Renal pelvis (tissue), 4 donors: ENCODE measurements around the gene TAF1A. TPM values are rescaled to one million over a fixed set of nuclear protein-coding genes. Genes with fewer than 3 reads are reported as not detected.
A peak's percentile ranks its signal among the peaks of the same experiment; 100 is the strongest.

Experiments used
- DNase-seq: peaks from one replicate; pipeline ENCODE4 v3.0.0-alpha.2; 2013
- polyA plus RNA-seq, 3 donors: library from polyadenylated mRNA; unstranded; fragments of 120-200 nt; gene quantifications; one replicate each; pipeline ENCODE4 v1.2.1, GENCODE V29; 2013; ENCODE audit not compliant: insufficient read length in 3 of 3

Gene TAF1A
- polyA plus RNA-seq, 3 donors: 13.7 to 20.1 (median 17.4) TPM

DNA sequence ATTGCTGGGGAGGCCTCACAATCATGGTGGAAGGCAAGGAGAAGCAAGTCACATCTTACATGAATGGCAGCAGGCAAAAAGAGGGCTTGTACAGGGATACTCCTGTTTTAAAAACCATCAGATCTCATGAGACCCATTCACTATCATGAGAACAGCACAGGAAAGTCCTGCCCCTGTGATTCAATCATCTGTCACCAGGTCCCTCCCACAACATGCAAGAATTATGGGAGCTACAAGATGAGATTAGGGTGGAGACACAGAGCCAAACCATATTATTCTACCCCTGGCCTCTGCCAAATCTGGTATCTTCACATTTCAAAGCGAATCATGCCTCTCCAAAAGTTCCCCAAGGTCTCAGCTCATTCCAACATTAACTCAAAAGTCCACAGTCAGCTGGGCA lies 17.0 kb upstream of the TAF1A start:
- DNase-seq: no peak

DNA sequence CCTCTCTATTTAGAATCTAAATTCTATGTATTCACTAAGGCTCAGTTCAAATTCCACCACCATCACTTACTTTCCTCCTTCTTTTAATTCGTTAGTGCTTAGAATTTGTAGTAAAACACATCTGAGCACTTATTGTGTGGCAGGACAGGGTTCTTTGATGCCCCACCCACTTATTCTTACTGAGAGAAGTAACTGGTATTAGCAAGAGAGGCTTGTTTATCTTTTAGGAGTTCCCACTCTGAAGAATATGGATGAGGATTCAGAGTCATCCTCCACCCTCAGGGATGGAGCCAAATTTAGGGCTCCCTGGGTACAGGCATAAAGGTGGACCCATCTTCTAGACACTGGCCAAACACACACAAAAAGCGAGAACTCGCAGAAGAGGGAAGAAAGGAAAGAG lies 11.5 kb upstream of the TAF1A start:
- no peak for DNase-seq

DNA sequence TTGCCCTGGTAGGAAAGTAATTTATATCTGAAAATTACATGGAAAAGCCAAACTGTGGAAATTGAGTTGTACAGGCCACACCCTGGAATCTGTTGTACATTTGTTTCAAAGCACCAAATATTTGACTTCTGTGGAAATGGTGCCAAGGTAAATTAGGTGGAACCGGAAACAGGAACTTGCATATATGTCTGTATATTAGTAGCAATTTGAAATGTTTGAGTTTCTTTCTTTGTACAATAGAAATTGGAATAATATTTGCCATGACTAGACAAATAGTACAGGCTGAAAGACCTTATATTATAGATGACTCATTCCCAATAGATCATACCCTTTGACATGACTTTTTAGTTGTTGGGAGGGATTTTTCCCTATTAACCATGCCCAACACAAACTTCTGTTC lies 10.5 kb upstream of the TAF1A start:
- no peak for DNase-seq

DNA sequence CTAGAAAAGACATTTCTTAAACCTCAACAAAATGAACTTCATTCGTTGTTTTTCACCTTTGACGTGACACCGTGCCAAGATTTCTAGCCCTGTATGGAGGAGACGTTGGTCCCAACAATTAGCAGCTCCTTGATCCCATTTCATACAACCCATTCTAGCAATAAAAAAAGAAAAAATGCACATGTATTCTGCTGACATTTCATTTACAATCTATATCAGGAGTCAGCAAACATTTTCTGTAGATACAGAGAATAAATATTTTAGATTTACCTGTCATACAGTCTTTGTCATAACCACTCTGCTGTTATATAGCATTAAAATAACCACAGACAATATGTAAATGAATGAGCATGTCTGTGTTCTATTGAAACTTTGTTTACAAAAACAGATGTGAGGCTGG lies 7.0 kb upstream of the TAF1A start:
- no peak for DNase-seq

DNA sequence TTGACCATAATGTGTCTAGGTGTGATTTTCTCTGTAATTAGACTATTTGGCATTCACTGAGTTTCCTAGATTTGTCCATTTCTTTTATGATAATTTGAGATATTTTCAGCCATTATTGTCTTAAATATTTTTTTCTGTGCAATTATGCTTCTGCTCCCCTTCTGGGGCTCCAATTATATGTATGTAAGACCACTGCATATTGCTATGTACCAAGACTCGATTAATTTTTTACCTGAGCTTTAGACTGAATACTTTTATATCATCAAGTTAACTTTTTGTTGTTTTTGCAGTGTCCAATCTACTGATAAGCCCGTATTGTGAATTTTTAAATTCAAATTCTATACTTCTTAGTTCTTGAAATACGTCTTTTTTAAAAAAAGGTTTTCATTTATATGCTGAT lies 5.1 kb upstream of the TAF1A start:
- no peak for DNase-seq

- DNase-seq: no peak
Measured at GRCh38 chr1:222592171-222592570, 2.4 kb upstream of the TAF1A start.

DNA sequence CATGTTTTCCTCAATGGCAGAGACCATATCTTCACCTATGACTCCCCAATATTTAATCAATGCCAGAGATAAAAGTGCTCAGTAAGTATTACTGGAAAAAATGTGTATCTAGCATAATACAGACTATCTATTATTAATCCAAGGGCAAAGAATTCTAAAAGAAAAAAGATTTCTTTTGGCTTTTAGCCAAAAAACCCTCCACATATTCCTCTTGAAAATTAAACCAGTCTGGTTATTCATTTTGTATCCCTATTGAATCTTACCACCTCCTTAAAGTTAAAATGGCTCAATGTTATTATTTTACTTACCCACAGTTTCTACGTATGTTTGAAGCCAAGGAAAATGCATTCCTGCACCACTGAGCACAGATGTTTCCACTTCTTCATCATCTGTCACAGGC lies 1.6 kb downstream of the TAF1A start:
- DNase-seq: no peak

GRCh38 chr1:222586842-222587241 lies 2.9 kb downstream of the TAF1A start:
- DNase-seq: no peak

GRCh38 chr1:222583079-222583478 lies 6.7 kb downstream of the TAF1A start:
- no peak for DNase-seq

DNA sequence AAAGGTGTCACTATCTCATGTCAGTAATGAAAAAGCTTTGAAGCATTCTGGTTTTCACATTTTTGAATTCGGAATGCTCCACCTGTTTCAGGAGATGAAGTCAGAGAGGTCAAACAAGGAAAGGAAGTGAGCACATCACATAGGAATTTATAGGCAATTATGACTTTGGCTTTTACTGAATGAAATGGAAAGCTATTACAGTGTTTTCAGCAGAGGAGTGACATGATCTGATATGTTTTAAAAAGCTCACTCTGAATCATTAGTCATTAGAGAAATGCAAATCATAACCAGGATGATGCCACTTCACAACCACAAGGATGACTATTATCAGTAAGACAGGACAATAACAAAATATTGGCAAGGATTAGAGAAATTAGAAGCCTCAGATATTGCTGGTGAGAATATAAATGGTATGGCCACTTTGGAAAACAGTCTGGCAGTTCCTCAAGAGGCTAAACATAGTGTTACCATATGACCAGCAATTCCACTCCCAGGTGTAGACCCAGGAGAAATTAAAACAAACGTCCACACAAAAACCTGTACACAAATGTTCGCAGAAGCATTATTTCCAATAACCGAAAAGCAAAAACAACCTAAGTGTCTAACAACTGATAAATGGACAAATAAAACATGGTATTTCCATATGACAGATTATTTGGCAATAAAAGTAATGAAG lies 7.5 kb downstream of the TAF1A start:
- DNase-seq: no peak

DNA sequence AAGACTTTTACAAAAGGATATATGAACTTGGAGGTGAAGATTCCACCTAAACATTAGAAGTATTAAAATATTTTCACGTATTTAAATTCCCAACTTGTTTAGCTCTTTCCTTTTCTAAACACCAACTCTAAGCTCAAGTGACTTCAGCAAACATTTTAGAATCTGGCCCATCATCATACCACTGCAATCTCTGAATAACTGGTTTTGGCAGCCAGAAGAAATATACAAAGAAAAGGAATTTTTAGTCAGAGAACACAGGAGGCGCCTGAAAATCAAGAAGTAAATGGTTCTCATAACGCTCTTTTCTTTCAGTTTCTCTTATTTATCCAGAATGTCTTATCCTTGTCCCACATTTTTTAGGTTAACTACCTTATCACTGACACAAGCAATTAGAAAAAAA lies 10.4 kb downstream of the TAF1A start:
- DNase-seq: no peak

GRCh38 chr1:222570837-222571236 lies 18.9 kb downstream of the TAF1A start:
- no peak for DNase-seq

- no peak for DNase-seq
Measured at GRCh38 chr1:222561656-222562055, 28.1 kb downstream of the TAF1A start.

GRCh38 chr1:222557574-222557973 lies 32.2 kb downstream of the TAF1A start:
- no peak for DNase-seq

DNA sequence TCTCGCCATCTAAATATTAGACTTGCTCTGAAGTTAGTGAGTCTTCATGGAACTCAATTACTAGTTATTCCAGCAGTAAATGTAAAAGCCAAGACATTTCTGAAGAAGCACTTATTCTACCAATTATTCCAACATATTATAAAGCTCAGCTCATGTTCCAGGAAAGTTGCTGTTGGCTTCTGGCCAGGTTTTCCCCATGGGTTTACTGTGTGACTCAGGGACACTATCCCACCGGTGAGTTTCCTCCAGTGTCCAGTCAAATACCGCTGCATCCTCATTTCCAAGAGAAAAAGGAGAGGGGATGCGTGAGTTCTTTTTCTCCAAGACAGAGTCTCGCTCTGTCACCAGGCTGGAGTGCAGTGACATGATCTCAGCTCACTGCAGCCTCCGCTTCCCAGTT lies 32.6 kb downstream of the TAF1A start:
- no peak for DNase-seq

GRCh38 chr1:222555992-222556615 lies 33.6 kb downstream of the TAF1A start:
- no peak for DNase-seq

- DNase-seq: no peak
Measured at GRCh38 chr1:222554177-222554576, 35.6 kb downstream of the TAF1A start.

- DNase-seq: no peak
Measured at GRCh38 chr1:222552882-222553281, 36.9 kb downstream of the TAF1A start.

GRCh38 chr1:222547944-222548671 lies 41.6 kb downstream of the TAF1A start, which contains the start of gene HHIPL2:
TSS of gene HHIPL2 (minus strand) at chr1:222548104. CDS start at chr1:222548044, 60 bp downstream.
- DNase-seq: no peak

- no peak for DNase-seq
Measured at GRCh38 chr1:222547260-222547614, 42.5 kb downstream of the TAF1A start.

GRCh38 chr1:222546548-222547259 lies 43.0 kb downstream of the TAF1A start:
- DNase-seq: peak; percentile 42

GRCh38 chr1:222546091-222546490 lies 43.6 kb downstream of the TAF1A start:
- no peak for DNase-seq

GRCh38 chr1:222543817-222544216 lies 45.9 kb downstream of the TAF1A start:
- no peak for DNase-seq
